Memory B cell (primary cell): ENCODE results near the gene LCMT2.
"Not testable (repeated sequence)": the region's sequence is repeated elsewhere in the genome, so short reads cannot be mapped to it uniquely, and the experiment has no call there.

Experiments
- ATAC-seq: fragments of 150-1000 bp; cut with Tn5 transposase; 2 replicates; pipeline ENCODE4 v1.10.0; 2021; ENCODE audit warnings: low read depth, mild to moderate bottlenecking, moderate library complexity
- DNase-seq, 2 donors: peaks; one replicate each; pipeline ENCODE4 v3.0.0; 2022; ENCODE audit warnings: low spot score in 2 of 2
- H3K27ac Mint-ChIP-seq: one replicate; pipeline ENCODE4 v1.8.0; 2022; ENCODE audit warnings: mild to moderate bottlenecking, moderate library complexity, mixed read lengths
- H3K27me3 Mint-ChIP-seq: one replicate; pipeline ENCODE4 v1.8.0; 2022; ENCODE audit warnings: mixed read lengths
- H3K36me3 Mint-ChIP-seq: one replicate; pipeline ENCODE4 v1.8.0; 2022; ENCODE audit warnings: mild to moderate bottlenecking, mixed read lengths
- H3K4me1 Mint-ChIP-seq: one replicate; pipeline ENCODE4 v1.8.0; 2022; ENCODE audit warnings: mixed read lengths
- H3K4me3 Mint-ChIP-seq: one replicate; pipeline ENCODE4 v1.8.0; 2022; ENCODE audit warnings: mild to moderate bottlenecking, moderate library complexity, mixed read lengths
- H3K9me3 Mint-ChIP-seq: one replicate; pipeline ENCODE4 v1.8.0; 2022; ENCODE audit warnings: mixed read lengths

The LCMT2 gene

GRCh38 chr15:43292375-43293078 is 37.8 kb downstream of the LCMT2 start:
- Mint-ChIP-seq H3K27me3 (peaks cover 20% of the 10 kb centered on the region), H3K27ac (no peak overlapping the region), H3K4me1 (peaks cover 5% of the 10 kb centered on the region), H3K9me3 (no peaks in the 10 kb centered on the region), H3K36me3 (no peaks in the 10 kb centered on the region), H3K4me3 (no peak overlapping the region)
- ATAC-seq (no peak), DNase-seq (no peak)

- Mint-ChIP-seq H3K27me3 (peaks cover 14% of the 10 kb centered on the region), H3K4me1 (peaks cover 12% of the 10 kb centered on the region)
- not testable (repeated sequence) for H3K9me3 Mint-ChIP-seq, H3K36me3 Mint-ChIP-seq, H3K4me3 Mint-ChIP-seq, H3K27ac Mint-ChIP-seq, ATAC-seq, DNase-seq
Observed at GRCh38 chr15:43289656-43290055, 40.7 kb downstream of the LCMT2 start.

- no peaks in the 10 kb centered on the region for H3K9me3 Mint-ChIP-seq
- no peaks in the 10 kb centered on the region for H3K36me3 Mint-ChIP-seq
- H3K27me3 Mint-ChIP-seq = peaks cover 10% of the 10 kb centered on the region
- no peak overlapping the region for H3K4me3 Mint-ChIP-seq
- H3K4me1 Mint-ChIP-seq = peaks cover 11% of the 10 kb centered on the region
- no peak overlapping the region for H3K27ac Mint-ChIP-seq
- DNase-seq (no peak), ATAC-seq (no peak)
Observed at GRCh38 chr15:43287254-43287653, 43.1 kb downstream of the LCMT2 start.

DNA sequence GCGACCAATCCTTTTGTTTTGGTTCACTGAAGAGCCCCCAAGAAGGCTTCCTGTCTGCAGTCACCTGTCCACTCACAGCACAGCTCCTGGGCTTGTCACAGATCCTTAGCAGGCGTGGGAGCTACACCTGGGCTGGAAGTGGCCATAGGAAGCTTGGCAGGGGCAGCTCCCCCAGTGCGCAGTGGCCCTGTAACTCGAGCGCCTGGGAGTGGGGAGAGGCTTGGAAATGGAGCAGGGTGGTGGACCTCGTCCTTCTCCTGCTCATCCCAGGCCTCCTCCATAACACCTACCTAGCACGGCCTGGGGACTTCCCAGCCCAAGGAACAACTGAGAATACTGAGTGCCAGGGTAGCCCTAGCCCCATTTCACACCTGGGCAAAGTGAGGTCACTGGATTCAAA is 44.3 kb downstream of the LCMT2 start:
- Mint-ChIP-seq H3K36me3 (no peaks in the 10 kb centered on the region), H3K4me3 (no peak overlapping the region), H3K27ac (no peak overlapping the region), H3K9me3 (no peaks in the 10 kb centered on the region), H3K27me3 (peaks cover 8% of the 10 kb centered on the region), H3K4me1 (peaks cover 11% of the 10 kb centered on the region)
- no peak for ATAC-seq
- no peak for DNase-seq

DNA sequence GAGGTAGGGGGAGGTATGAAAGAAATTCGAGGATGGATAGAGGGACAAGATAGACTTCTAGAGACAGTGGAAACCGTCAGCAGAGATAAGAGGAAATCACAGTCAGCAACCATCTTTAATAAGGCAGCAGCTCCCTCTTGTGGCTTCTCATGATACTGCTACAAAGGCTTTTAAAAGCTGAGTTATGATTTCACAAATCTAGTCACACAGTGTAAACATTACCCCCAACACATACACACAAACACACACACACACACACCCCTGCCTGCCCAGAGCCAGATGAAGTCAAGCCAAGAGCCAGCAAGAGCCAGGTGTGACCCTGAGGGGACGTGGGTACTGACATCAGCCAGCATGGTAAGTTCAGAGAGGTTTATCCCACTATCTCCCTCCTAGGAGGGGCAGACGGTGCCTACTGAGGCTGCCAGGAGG is 44.8 kb downstream of the LCMT2 start:
- peaks cover 11% of the 10 kb centered on the region for H3K4me1 Mint-ChIP-seq
- DNase-seq = peak; percentile 62 to 72
- H3K27ac Mint-ChIP-seq = peak overlapping the region; percentile 61
- peaks cover 6% of the 10 kb centered on the region for H3K27me3 Mint-ChIP-seq
- peak; percentile 91 for ATAC-seq
- H3K9me3 Mint-ChIP-seq = no peaks in the 10 kb centered on the region
- peak overlapping the region; percentile 67 for H3K4me3 Mint-ChIP-seq
- H3K36me3 Mint-ChIP-seq = no peaks in the 10 kb centered on the region

- Mint-ChIP-seq H3K27ac (no peak overlapping the region), H3K9me3 (no peaks in the 10 kb centered on the region), H3K27me3 (peaks cover 5% of the 10 kb centered on the region), H3K36me3 (no peaks in the 10 kb centered on the region), H3K4me3 (no peak overlapping the region), H3K4me1 (peaks cover 11% of the 10 kb centered on the region)
- DNase-seq (no peak), ATAC-seq (no peak)
Observed at GRCh38 chr15:43283526-43283925, 46.8 kb downstream of the LCMT2 start.

DNA sequence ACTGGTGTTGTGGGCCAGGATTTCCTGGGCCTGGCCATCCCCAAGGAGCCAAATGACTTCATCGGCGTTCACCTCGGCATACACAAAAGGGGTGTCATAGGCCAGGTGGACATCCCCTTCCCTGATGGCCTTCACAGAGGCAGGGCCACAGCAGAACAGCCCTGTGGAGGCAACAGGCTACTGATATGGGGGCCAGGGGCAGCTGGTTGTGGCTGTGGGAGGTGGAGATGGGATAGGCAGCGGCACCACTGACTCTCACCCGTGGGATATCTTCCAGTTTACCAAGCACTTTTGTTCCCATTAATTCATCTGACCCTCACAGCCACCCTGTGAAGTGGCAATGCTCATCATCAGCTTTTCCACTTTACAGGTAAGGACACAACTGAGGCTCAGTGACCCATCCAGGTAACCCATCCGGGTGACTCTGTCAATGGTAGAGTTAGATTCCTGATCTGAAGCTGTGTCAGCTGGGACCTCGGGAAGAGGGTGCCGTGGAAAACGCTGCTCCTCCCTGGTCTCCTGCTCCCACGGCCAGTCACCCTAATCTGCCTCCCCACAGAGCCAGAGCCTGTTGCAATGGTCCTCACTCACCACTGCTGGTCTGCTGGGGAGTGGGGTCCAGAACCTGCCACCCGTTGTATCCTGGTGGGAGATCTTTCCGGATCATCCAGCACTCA is 48.3 kb downstream of the LCMT2 start:
- ATAC-seq = no peak
- Mint-ChIP-seq H3K36me3 (no peaks in the 10 kb centered on the region), H3K4me3 (no peak overlapping the region), H3K27me3 (no peaks in the 10 kb centered on the region), H3K4me1 (peaks cover 17% of the 10 kb centered on the region), H3K27ac (no peak overlapping the region), H3K9me3 (no peaks in the 10 kb centered on the region)
- DNase-seq = no peak

DNA sequence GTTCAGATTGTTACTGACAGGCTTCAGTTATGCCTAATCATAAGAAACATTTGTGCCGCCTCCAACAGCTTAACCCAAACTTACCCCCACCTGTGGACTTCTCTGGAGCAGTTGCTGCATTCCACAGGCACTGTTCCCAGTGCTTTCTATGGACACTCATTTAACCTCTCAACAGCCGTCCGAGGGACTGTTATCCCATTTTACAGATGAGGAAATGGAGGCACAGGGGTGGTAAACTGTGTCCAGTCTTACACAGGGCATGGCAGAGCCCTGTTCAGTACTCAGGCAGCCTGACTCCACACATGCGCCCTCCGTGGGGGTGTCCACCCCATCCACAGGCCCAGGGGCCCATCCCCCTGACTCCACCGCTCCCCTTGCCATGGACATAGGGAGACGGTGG is 49.4 kb downstream of the LCMT2 start:
- ATAC-seq = no peak
- peaks cover 21% of the 10 kb centered on the region for H3K4me1 Mint-ChIP-seq
- H3K27ac Mint-ChIP-seq = no peak overlapping the region
- H3K36me3 Mint-ChIP-seq = no peaks in the 10 kb centered on the region
- no peak overlapping the region for H3K4me3 Mint-ChIP-seq
- H3K27me3 Mint-ChIP-seq = no peaks in the 10 kb centered on the region
- no peak for DNase-seq
- no peaks in the 10 kb centered on the region for H3K9me3 Mint-ChIP-seq

GRCh38 chr15:43279496-43279895 is 50.9 kb downstream of the LCMT2 start:
- H3K4me3 Mint-ChIP-seq = no peak overlapping the region
- no peak for ATAC-seq
- no peaks in the 10 kb centered on the region for H3K27me3 Mint-ChIP-seq
- H3K27ac Mint-ChIP-seq = no peak overlapping the region
- no peaks in the 10 kb centered on the region for H3K9me3 Mint-ChIP-seq
- H3K4me1 Mint-ChIP-seq = peaks cover 17% of the 10 kb centered on the region
- DNase-seq = no peak
- H3K36me3 Mint-ChIP-seq = peaks cover 1% of the 10 kb centered on the region

- H3K9me3 Mint-ChIP-seq = no peaks in the 10 kb centered on the region
- DNase-seq = no peak
- peaks cover 1% of the 10 kb centered on the region for H3K36me3 Mint-ChIP-seq
- peaks cover 13% of the 10 kb centered on the region for H3K4me1 Mint-ChIP-seq
- H3K4me3 Mint-ChIP-seq = no peak overlapping the region
- no peak overlapping the region for H3K27ac Mint-ChIP-seq
- no peak for ATAC-seq
- H3K27me3 Mint-ChIP-seq = no peaks in the 10 kb centered on the region
Observed at GRCh38 chr15:43278869-43279268, 51.5 kb downstream of the LCMT2 start.

DNA sequence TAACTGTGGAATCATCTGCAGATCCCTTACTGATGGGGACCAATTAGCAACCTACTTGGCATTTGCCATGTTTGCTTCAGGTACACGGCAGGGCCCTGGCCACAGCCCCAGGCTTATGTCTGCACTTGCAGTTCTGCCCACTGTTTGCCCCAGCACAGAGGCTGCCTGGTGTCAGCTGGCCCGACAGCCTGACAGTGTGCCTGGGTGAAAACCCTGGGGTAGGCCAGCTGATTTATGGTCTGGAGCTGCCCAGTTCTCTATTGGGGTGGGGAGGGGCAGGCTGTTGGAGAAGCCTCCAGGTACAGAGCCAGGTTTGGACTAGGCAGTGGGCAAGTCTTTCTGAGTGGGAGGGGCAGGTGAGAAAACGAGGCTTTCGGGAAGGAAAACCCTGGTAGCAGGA is 52.5 kb downstream of the LCMT2 start:
- Mint-ChIP-seq H3K4me1 (peaks cover 15% of the 10 kb centered on the region), H3K27me3 (no peaks in the 10 kb centered on the region), H3K9me3 (no peaks in the 10 kb centered on the region), H3K4me3 (no peak overlapping the region), H3K27ac (no peak overlapping the region), H3K36me3 (peaks cover 1% of the 10 kb centered on the region)
- no peak for ATAC-seq
- DNase-seq = no peak

GRCh38 chr15:43277231-43277823 is 53.0 kb downstream of the LCMT2 start:
- DNase-seq = no peak

GRCh38 chr15:43276563-43277200 is 53.7 kb downstream of the LCMT2 start:
- peak; percentile 31 for ATAC-seq
- Mint-ChIP-seq H3K4me3 (no peak overlapping the region), H3K27ac (peak overlapping the region; percentile 55), H3K27me3 (no peaks in the 10 kb centered on the region), H3K4me1 (peaks cover 15% of the 10 kb centered on the region), H3K36me3 (peaks cover 1% of the 10 kb centered on the region), H3K9me3 (no peaks in the 10 kb centered on the region)
- no peak for DNase-seq

More at GRCh38 chr15:43277231-43277823, 53.0 kb downstream of the LCMT2 start:
- Mint-ChIP-seq H3K36me3 (peaks cover 1% of the 10 kb centered on the region), H3K27ac (peak overlapping the region; percentile 55), H3K27me3 (no peaks in the 10 kb centered on the region), H3K4me3 (no peak overlapping the region), H3K9me3 (no peaks in the 10 kb centered on the region), H3K4me1 (peaks cover 15% of the 10 kb centered on the region)
- ATAC-seq = peak; percentile 90
